Measurements from ENCODE around the gene ZNF662.
A peak's percentile ranks its signal among the peaks of the same experiment; 100 is the strongest.

ZNF662 gene

DNA sequence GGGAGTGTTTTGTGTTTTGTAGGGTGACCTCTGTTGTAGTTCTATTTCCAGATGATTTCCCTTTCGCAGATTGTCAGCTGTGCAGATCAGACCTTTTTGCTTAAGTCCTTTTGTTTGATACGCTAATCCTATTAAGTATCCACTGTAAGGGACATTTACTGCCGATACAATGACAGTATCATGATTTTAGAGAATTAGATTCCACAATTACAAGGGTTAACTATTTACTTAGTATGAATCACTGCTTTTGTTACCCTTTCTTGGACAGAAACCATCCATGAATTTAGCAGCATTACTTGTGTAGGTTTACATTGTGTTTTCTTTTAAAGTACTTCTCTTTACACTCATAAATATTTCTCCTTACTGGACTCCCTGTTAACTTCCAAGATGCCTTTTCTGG is 31.4 kb downstream of the ZNF662 start:
- DNase-seq (ENCODE audit: low spot score), result no peak

DNA sequence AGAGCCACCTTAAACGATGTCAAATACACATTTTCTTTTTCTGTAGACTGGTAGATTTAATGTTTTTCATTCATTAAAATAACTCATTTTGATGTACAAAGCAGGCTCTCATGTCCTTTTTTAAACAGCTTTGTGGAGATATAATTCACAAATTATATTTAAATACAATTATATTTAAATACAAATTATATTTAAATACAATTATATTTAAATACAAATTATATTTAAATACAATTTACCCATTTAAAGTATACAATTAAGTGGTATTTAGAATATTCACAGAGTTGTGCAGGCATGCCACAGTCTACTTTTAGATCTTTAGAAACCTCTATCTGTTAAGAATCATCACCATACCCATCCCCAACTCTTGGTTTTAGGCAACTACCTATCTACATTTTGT is 36.8 kb downstream of the ZNF662 start:
- no peak for DNase-seq (ENCODE audit: low spot score)

- no peak for DNase-seq (ENCODE audit: low spot score)
Observed at GRCh38 chr3:42946050-42946449, 40.1 kb downstream of the ZNF662 start.

DNA sequence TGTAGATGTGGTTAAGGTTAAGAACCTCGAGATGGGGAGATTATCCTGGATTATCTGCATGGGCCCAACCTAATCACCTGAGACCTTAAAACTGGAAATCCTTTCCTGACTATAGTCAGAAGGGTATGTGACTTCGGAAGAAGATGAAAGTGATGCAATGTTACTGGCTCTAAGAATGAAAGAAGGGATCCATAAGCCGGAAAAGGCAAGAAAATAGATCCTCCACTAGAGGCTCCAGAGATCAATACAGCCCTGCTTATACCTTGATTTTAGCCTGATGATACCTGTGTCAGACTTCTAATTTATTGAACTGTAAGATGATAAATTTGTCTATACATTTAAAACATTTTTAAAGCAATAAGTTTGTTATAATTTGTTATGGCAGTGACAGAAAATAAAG is 51.6 kb downstream of the ZNF662 start:
- DNase-seq (ENCODE audit: low spot score), result no peak

GRCh38 chr3:42960282-42960681 is 54.3 kb downstream of the ZNF662 start:
- DNase-seq (ENCODE audit: low spot score), result no peak

GRCh38 chr3:42960786-42961185 is 54.8 kb downstream of the ZNF662 start:
- no peak for DNase-seq (ENCODE audit: low spot score)

GRCh38 chr3:42961633-42962032 is 55.7 kb downstream of the ZNF662 start:
- DNase-seq (ENCODE audit: low spot score), result peak; percentile 23

DNA sequence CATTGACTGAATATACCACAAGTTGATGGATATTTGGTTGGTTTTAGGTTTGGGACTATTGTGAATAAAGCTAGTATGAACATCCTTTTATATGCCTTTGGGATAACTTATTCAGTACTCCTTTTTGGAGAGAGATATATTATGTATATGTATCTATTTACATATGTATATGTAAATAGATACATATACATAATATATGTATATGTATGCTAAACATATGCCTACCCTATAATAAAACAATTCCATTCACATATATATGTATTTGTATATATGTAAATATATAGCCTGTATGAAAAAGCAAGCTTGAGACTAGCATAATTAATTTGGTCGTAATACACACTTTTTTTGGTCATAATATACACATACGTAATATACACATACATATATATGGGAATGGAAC is 57.3 kb downstream of the ZNF662 start:
- DNase-seq (ENCODE audit: low spot score), result no peak

DNA sequence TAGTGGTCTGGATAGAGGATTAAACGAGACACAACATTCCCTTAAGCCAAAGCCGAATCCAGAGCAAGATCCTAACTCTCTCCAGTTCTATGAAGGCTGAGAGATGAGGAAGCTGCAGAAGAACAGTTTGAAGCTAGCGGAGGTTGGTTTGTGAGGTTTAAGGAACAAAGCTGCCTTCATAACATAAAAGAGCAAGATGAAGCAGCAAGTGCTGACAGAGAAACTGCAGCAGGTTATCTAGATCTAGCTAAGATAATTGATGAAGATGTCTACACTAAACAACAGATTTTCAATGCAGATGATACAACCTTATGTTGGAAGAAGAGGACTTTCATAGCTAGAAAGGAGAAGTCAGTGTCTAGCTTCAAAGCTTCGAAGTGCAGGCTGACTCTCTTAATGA is 58.3 kb downstream of the ZNF662 start:
- no peak for DNase-seq (ENCODE audit: low spot score)

All from HuH-7.5 (cell line).